Fibroblast of lung (primary cell): Measurements from ENCODE around the gene TAF11L5. TPM values are rescaled to one million over a fixed set of nuclear protein-coding genes. Genes with fewer than 3 reads are reported as not detected.
"Not testable (repeated sequence)": the region's sequence is repeated elsewhere in the genome, so short reads cannot be mapped to it uniquely, and the experiment has no call there.

Experiments
- DNase-seq, 2 donors: peaks; one replicate each; pipeline versions ENCODE4 v3.0.0 to v3.0.0-alpha.2; 2010; ENCODE audit warnings: low read depth in 2 of 2
- H2AFZ ChIP-seq: 2 replicates; pipeline ENCODE4 v1.5.1; 2012; ENCODE audit warnings: low read length, control low read depth, inconsistent platforms
- H3K27ac ChIP-seq: 2 replicates; pipeline ENCODE4 v1.5.1; 2011; ENCODE audit warnings: low read length, control low read depth; ENCODE audit not compliant: insufficient read depth
- H3K27me3 ChIP-seq: 2 replicates; pipeline ENCODE4 v1.5.1; 2011; ENCODE audit warnings: mild to moderate bottlenecking, low read length; ENCODE audit not compliant: control insufficient read depth, insufficient read depth
- H3K36me3 ChIP-seq: 2 replicates; pipeline ENCODE4 v1.5.1; 2011; ENCODE audit warnings: low read length; ENCODE audit not compliant: control insufficient read depth, insufficient read depth
- H3K4me1 ChIP-seq: 2 replicates; pipeline ENCODE4 v1.5.1; 2011; ENCODE audit warnings: low read length; ENCODE audit not compliant: control insufficient read depth, insufficient read depth; ENCODE audit errors: extremely low read depth
- H3K4me2 ChIP-seq: 2 replicates; pipeline ENCODE4 v1.5.1; 2011; ENCODE audit warnings: low read length, control low read depth; ENCODE audit not compliant: insufficient read depth; ENCODE audit errors: extremely low read depth
- H3K4me3 ChIP-seq, 4 experiments: fragments of 200-600 bp in 1 of 4; sonication (generic) in 1 of 4; replicated peaks in 1 of 4; 2 replicates each; pipeline ENCODE4 v1.5.1; 2011 to 2016; ENCODE audit warnings: low read length in 4 of 4, low read depth in 3 of 4, mild to moderate bottlenecking in 3 of 4, control low read depth in 2 of 4, inconsistent platforms in 1 of 4, mixed read lengths in 1 of 4; ENCODE audit not compliant: insufficient read depth in 1 of 4; ENCODE audit errors: control extremely low read depth in 1 of 4
- H3K79me2 ChIP-seq: 2 replicates; pipeline ENCODE4 v1.5.1; 2012; ENCODE audit warnings: mild to moderate bottlenecking, low read length, inconsistent platforms; ENCODE audit not compliant: control insufficient read depth, insufficient read depth
- H3K9ac ChIP-seq: 2 replicates; pipeline ENCODE4 v1.5.1; 2011; ENCODE audit warnings: mild to moderate bottlenecking, low read length, control low read depth; ENCODE audit not compliant: insufficient read depth
- H3K9me3 ChIP-seq: 2 replicates; pipeline ENCODE4 v1.5.1; 2012; ENCODE audit warnings: low read depth, low read length; ENCODE audit not compliant: control insufficient read depth, insufficient read depth
- H4K20me1 ChIP-seq: 2 replicates; pipeline ENCODE4 v1.5.1; 2011; ENCODE audit warnings: low read length; ENCODE audit not compliant: control insufficient read depth, insufficient read depth; ENCODE audit errors: extremely low read depth
- polyA plus RNA-seq, 2 donors: library from polyadenylated mRNA; depleted of rRNA in 1 of 2; stranded (reverse) in 1 of 2; unstranded in 1 of 2; fragments of >200 nt; gene quantifications; 2 replicates each; pipeline ENCODE4 v1.2.1, GENCODE V29; 2011 to 2012; ENCODE audit warnings: missing spikeins in 1 of 2
- total RNA-seq: library from RNA; depleted of rRNA; stranded (reverse); fragments of >200 nt; gene quantifications from 2 replicates; pipeline ENCODE4 v1.2.1, GENCODE V29; 2014

TAF11L5 gene
- total and polyA plus RNA-seq, 2 donors (not counting 1 experiment from before 2014, with no cell fraction given), result not detected

DNA sequence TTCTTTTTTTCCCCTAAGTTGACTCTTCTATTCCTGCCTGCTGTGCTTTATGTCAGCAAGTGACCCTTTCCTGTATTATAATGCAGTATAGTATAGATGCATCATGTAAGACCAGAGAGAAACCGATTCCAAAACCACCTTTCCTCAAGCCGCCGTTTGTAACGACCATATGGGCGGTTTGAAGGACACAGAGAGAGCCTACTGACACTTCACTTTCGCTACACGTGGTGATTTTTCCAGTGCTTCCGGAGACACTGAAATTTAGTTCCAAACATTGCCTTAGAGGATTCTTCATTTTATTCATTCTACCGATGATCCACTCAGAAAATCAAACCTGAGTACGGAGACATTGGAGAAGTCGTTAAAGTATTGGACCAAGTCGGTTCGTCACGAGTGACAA is 5.5 kb upstream of the TAF11L5 start:
- H3K27ac ChIP-seq, H3K4me2 ChIP-seq, H4K20me1 ChIP-seq, H3K9ac ChIP-seq, H3K27me3 ChIP-seq, DNase-seq, H3K4me3 ChIP-seq, H3K36me3 ChIP-seq, H2AFZ ChIP-seq, H3K79me2 ChIP-seq, H3K4me1 ChIP-seq, H3K9me3 ChIP-seq: not testable (repeated sequence)

DNA sequence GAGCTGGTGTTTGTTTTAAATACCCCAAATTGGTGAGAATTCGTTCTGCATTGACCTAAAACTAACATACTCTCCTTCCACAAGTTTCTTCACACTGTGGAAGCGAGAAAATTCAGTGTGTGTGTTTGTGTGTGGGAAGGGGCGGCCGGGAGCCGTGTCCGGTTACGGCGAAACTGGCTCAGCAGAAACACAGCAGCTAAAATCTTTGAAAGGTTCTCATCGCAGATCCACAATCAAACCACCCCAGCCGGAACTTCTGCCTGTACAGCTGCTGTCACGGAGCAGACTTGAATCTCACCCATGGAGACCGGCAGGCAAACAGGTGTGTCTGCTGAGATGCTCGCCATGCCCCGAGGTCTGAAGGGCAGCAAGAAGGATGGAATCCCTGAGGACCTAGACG is 3.5 kb upstream of the TAF11L5 start, which contains the start of gene TAF11L4:
TSS of gene TAF11L4 (plus strand) at position 301 of the 400 bp plus-strand sequence.
- not testable (repeated sequence) for H3K4me2 ChIP-seq, H3K36me3 ChIP-seq, DNase-seq, H3K4me1 ChIP-seq, H3K9me3 ChIP-seq, H3K27ac ChIP-seq, H3K4me3 ChIP-seq, H3K79me2 ChIP-seq, H4K20me1 ChIP-seq, H3K27me3 ChIP-seq, H2AFZ ChIP-seq, H3K9ac ChIP-seq

DNA sequence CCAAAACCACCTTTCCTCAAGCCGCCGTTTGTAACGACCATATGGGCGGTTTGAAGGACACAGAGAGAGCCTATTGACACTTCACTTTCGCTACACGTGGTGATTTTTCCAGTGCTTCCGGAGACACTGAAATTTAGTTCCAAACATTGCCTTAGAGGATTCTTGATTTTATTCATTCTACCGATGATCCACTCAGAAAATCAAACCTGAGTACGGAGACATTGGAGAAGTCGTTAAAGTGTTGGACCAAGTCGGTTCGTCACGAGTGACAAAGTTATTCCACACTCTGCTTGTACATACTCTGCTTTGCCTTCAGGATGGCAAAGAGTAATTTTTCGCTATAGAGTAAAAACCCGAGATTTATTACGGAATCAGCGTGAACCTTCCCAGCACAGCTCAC is 1.5 kb downstream of the TAF11L5 start:
- not testable (repeated sequence) for H2AFZ ChIP-seq, H3K79me2 ChIP-seq, H3K4me1 ChIP-seq, H4K20me1 ChIP-seq, H3K4me3 ChIP-seq, H3K36me3 ChIP-seq, H3K4me2 ChIP-seq, H3K27ac ChIP-seq, H3K27me3 ChIP-seq, H3K9ac ChIP-seq, H3K9me3 ChIP-seq
- peak; percentile 13 to 14 for DNase-seq

DNA sequence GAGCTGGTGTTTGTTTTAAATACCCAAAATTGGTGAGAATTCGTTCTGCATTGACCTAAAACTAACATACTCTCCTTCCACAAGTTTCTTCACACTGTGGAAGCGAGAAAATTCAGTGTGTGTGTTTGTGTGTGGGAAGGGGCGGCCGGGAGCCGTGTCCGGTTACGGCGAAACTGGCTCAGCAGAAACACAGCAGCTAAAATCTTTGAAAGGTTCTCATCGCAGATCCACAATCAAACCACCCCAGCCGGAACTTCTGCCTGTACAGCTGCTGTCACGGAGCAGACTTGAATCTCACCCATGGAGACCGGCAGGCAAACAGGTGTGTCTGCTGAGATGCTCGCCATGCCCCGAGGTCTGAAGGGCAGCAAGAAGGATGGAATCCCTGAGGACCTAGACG is 3.3 kb downstream of the TAF11L5 start, which contains the start of gene TAF11L6:
TSS of gene TAF11L6 (plus strand) at position 301 of the 400 bp plus-strand sequence.
- H3K4me2 ChIP-seq, H3K79me2 ChIP-seq: not testable (repeated sequence)

More for the DNA sequence above, 3.3 kb downstream of the TAF11L5 start, which contains the start of gene TAF11L6:
- not testable (repeated sequence) for H4K20me1 ChIP-seq, H3K27ac ChIP-seq, H3K9ac ChIP-seq, H3K4me3 ChIP-seq, H2AFZ ChIP-seq, H3K9me3 ChIP-seq, DNase-seq, H3K27me3 ChIP-seq, H3K36me3 ChIP-seq, H3K4me1 ChIP-seq

Other genes starting within 250 kb of the TAF11L5 start
- gene TAF11L2, start 27.0 kb upstream of the TAF11L5 start, total RNA-seq, result not detected in 2 replicates
- gene TAF11L2, start 27.0 kb upstream of the TAF11L5 start, polyA plus RNA-seq, result not detected in 2 replicates
- gene TAF11L3, start 6.9 kb upstream of the TAF11L5 start, total RNA-seq, result not detected in 2 replicates
- gene TAF11L3, start 6.9 kb upstream of the TAF11L5 start, polyA plus RNA-seq, result not detected in 2 replicates
- gene TAF11L4, start 3.4 kb upstream of the TAF11L5 start, total RNA-seq, result not detected in 2 replicates
- not detected in 2 replicates for gene TAF11L4, start 3.4 kb upstream of the TAF11L5 start, polyA plus RNA-seq
- not detected in 2 replicates for gene TAF11L6, start 3.4 kb downstream of the TAF11L5 start, total RNA-seq
- not detected in 2 replicates for gene TAF11L6, start 3.4 kb downstream of the TAF11L5 start, polyA plus RNA-seq
- gene TAF11L7, start 60.5 kb downstream of the TAF11L5 start, total RNA-seq, result not detected in 2 replicates
- not detected in 2 replicates for gene TAF11L7, start 60.5 kb downstream of the TAF11L5 start, polyA plus RNA-seq
- gene TAF11L8, start 65.7 kb downstream of the TAF11L5 start, total RNA-seq, result not detected in 2 replicates
- not detected in 2 replicates for gene TAF11L8, start 65.7 kb downstream of the TAF11L5 start, polyA plus RNA-seq
- not detected in 2 replicates for gene TAF11L9, start 69.2 kb downstream of the TAF11L5 start, total RNA-seq
- gene TAF11L9, start 69.2 kb downstream of the TAF11L5 start, polyA plus RNA-seq, result not detected in 2 replicates
- gene TAF11L10, start 72.6 kb downstream of the TAF11L5 start, total RNA-seq, result not detected in 2 replicates
- not detected in 2 replicates for gene TAF11L10, start 72.6 kb downstream of the TAF11L5 start, polyA plus RNA-seq
- not detected in 2 replicates for gene TAF11L11, start 78.9 kb downstream of the TAF11L5 start, total RNA-seq
- not detected in 2 replicates for gene TAF11L11, start 78.9 kb downstream of the TAF11L5 start, polyA plus RNA-seq
- not detected in 2 replicates for gene TAF11L12, start 85.2 kb downstream of the TAF11L5 start, total RNA-seq
- not detected in 2 replicates for gene TAF11L12, start 85.2 kb downstream of the TAF11L5 start, polyA plus RNA-seq
- not detected in 2 replicates for gene TAF11L13, start 106.9 kb downstream of the TAF11L5 start, total RNA-seq
- not detected in 2 replicates for gene TAF11L13, start 106.9 kb downstream of the TAF11L5 start, polyA plus RNA-seq
- gene TAF11L14, start 109.2 kb downstream of the TAF11L5 start, total RNA-seq, result not detected in 2 replicates
- not detected in 2 replicates for gene TAF11L14, start 109.2 kb downstream of the TAF11L5 start, polyA plus RNA-seq